ENCODE results near the gene DCAF11. TPM values are rescaled to one million over a fixed set of nuclear protein-coding genes. Genes with fewer than 3 reads are reported as not detected.

Gene DCAF11
- total and polyA plus RNA-seq, 2 of the 13 experiments (the other 11 are each of a cell fraction or from before 2014, with no cell fraction given): 150 to 257 TPM

- TF ChIP-seq ZBTB49 (CRISPR knock-in tag; IDR thresholded peaks at IDR 0.05; ENCODE audit: borderline replicate concordance) (0 out of 2 replicates have a peak, but pooled peaks have one; percentile 56), RXRA (CRISPR knock-in tag; IDR thresholded peaks at IDR 0.05) (no peak), ZNF207 (IDR thresholded peaks at IDR 0.05; ENCODE audit: borderline replicate concordance) (no peak), ZNF883 (CRISPR knock-in tag; IDR thresholded peaks at IDR 0.05; ENCODE audit: not compliant biosample characterization) (peak; percentile 10), GRHL1 (CRISPR knock-in tag; conservative IDR thresholded peaks at IDR 0.05) (no peak), ZFP62 (CRISPR knock-in tag; IDR thresholded peaks at IDR 0.05) (no peak), ZNF101 (CRISPR knock-in tag; IDR thresholded peaks at IDR 0.05; ENCODE audit: borderline replicate concordance, low read depth) (no peak), ZSCAN21 (CRISPR knock-in tag; IDR thresholded peaks at IDR 0.05; ENCODE audit: borderline replicate concordance) (no peak), SMAD1 (CRISPR knock-in tag; IDR thresholded peaks at IDR 0.05; ENCODE audit: borderline replicate concordance, low read depth) (no peak), ZFAT (CRISPR knock-in tag; conservative IDR thresholded peaks at IDR 0.05) (no peak), HNF4G (IDR thresholded peaks at IDR 0.05; ENCODE audit: borderline replicate concordance, low read depth, low read length) (no peak), HNF4G (CRISPR knock-in tag; IDR thresholded peaks at IDR 0.05; ENCODE audit: borderline replicate concordance, low read depth) (peak; percentile 41; the same call in 1 of the 2 replicates), EP300 (IDR thresholded peaks at IDR 0.05; ENCODE audit: low read depth in 2 of 2, low read length in 2 of 2) (peak in 1 of 2 experiments; percentile 25; a peak in 1 of 4 replicates), EP300 (CRISPR knock-in tag; IDR thresholded peaks at IDR 0.05; ENCODE audit: borderline replicate concordance) (no peak; the same call in 1 of the 2 replicates), JUNB (CRISPR knock-in tag; IDR thresholded peaks at IDR 0.05; ENCODE audit: borderline replicate concordance) (no peak), ATF2 (CRISPR knock-in tag; IDR thresholded peaks at IDR 0.05) (no peak), TAF15 (IDR thresholded peaks at IDR 0.05; ENCODE audit: low read depth, low read length, poor library complexity, severe bottlenecking) (no peak), SNAI1 (CRISPR knock-in tag; IDR thresholded peaks at IDR 0.05; ENCODE audit: borderline replicate concordance) (no peak), ZNF382 (CRISPR knock-in tag; IDR thresholded peaks at IDR 0.05; ENCODE audit: borderline replicate concordance) (no peak), ZNF674 (CRISPR knock-in tag; IDR thresholded peaks at IDR 0.05; ENCODE audit: low read depth) (no peak), BORCS8-MEF2B (CRISPR knock-in tag; IDR thresholded peaks at IDR 0.05) (0 out of 2 replicates have a peak, but pooled peaks have one; percentile 33)
Measured at GRCh38 chr14:24067133-24068082, 47.2 kb upstream of the DCAF11 start (continued).
